Activated naive CD8-positive, alpha-beta T cell treated with anti-CD3 and anti-CD28 coated beads, Interleukin-2, amount 10 ng/mL, durations not matched to agents 7 days and 5 days (primary cell): Measurements from ENCODE around the gene PTTG1IP. TPM values are rescaled to one million over a fixed set of nuclear protein-coding genes. Genes with fewer than 3 reads are reported as not detected.

Source experiments
- ATAC-seq: fragments of 150-1000 bp; cut with Tn5 transposase; one replicate; pipeline ENCODE4 v1.10.0; 2021; ENCODE audit warnings: low read depth, moderate library complexity
- POLR2A ChIA-PET: fragments of 350-600 bp; sonication (Branson Sonifier 250); formaldehyde crosslinking; loops from one replicate; lab custom pipeline; 2021; ENCODE audit warnings: antibody characterized with exemption; lab: Charles Lee
- DNase-seq: peaks from one replicate; pipeline ENCODE4 v3.0.0; 2021
- H3K27ac Mint-ChIP-seq: one replicate; pipeline ENCODE4 v1.8.0; 2022; ENCODE audit warnings: mild to moderate bottlenecking, mixed read lengths
- H3K27me3 Mint-ChIP-seq: one replicate; pipeline ENCODE4 v1.8.0; 2022; ENCODE audit warnings: mild to moderate bottlenecking, moderate library complexity, mixed read lengths
- H3K36me3 Mint-ChIP-seq: one replicate; pipeline ENCODE4 v1.8.0; 2021; ENCODE audit warnings: mild to moderate bottlenecking, mixed read lengths
- H3K4me1 Mint-ChIP-seq: one replicate; pipeline ENCODE4 v1.8.0; 2021; ENCODE audit warnings: mixed read lengths
- H3K4me3 Mint-ChIP-seq: one replicate; pipeline ENCODE4 v1.8.0; 2022; ENCODE audit warnings: mild to moderate bottlenecking, moderate library complexity, mixed read lengths
- H3K9me3 Mint-ChIP-seq: one replicate; pipeline ENCODE4 v1.8.0; 2021; ENCODE audit warnings: mixed read lengths
- total RNA-seq, 2 experiments: library from RNA; stranded (reverse); gene quantifications; one replicate each; pipeline ENCODE4 v1.2.3, GENCODE V29; 2021

Gene PTTG1IP
- total RNA-seq, 2 experiments from 2014 or later: 66.1 to 73.2 TPM

DNA sequence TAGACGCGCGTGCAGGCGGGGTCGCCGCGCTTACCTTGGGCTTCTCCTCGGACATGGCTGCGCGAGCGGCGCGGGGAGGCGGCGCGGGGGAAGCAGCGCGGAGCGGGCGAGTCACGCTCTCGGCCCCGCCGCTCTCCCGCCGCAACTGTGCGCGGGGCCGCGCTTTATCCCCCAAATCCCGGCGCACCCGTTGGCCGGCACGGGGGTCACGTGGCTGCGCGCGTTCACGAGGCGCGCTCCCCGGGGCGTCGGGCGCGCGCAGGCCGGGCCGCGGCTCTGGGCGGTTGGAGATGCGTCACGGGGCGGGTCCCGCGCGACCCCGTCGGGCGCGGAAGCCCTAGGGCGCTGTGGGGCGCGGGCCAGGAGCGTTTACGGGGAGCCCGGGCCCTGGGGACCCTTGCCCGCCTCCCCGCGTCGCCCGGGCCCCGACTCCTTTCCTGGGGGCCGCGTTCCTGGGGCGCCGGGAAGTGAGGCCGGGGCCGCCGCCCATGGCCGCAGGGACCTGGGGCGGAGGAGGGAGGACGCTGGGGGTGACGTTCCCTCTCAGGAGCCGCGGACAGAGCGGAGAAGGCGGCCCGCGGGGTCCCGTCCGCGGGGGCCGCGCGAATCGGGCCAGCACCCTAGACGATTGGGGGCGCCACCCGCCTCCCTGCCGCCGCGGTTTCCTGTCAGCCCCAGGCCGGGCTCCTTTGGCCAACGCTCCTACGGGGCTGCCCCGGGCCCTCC lies 55.4 kb downstream of the PTTG1IP start, which contains the start of gene SUMO3:
TSS of gene SUMO3 (minus strand) at position 149 of the 726 bp plus-strand sequence. CDS start at position 55, 94 bp downstream.
- Mint-ChIP-seq H3K36me3 (peaks cover 2% of the 10 kb centered on the region), H3K4me1 (peaks cover 8% of the 10 kb centered on the region), H3K27me3 (peaks cover 2% of the 10 kb centered on the region), H3K9me3 (peaks cover 6% of the 10 kb centered on the region), H3K4me3 (peak within 1 kb of the TSS; percentile 73), H3K27ac (no peak within 1 kb of the TSS)
- ATAC-seq (peak; percentile 73), DNase-seq (peak; percentile 99)
- POLR2A ChIA-PET: interaction anchor here (0.9 to 1.1 kb wide), 6 partner anchors 16 to 101 kb away, joined by 3 to 10 read pairs (median 4); partner anchors contain the start of gene UBE2G2

- DNase-seq (peak; percentile 99), ATAC-seq (peak; percentile 84)
- H3K27me3 Mint-ChIP-seq: peaks cover 2% of the 10 kb centered on the region
- POLR2A ChIA-PET: interaction anchor here (0.6 to 1.1 kb wide), 7 partner anchors 16 to 102 kb away, joined by 3 to 10 read pairs (median 4); partner anchors contain the start of gene UBE2G2
- H3K4me1 Mint-ChIP-seq: peaks cover 11% of the 10 kb centered on the region
- H3K27ac Mint-ChIP-seq: no peak overlapping the region
- H3K4me3 Mint-ChIP-seq: peak overlapping the region; percentile 73
- H3K9me3 Mint-ChIP-seq: peaks cover 2% of the 10 kb centered on the region
- H3K36me3 Mint-ChIP-seq: peaks cover 2% of the 10 kb centered on the region
These were observed 56.0 kb downstream of the PTTG1IP start for GRCh38 chr21:44817506-44817880.

- H3K9me3 Mint-ChIP-seq: no peaks in the 10 kb centered on the region
- ATAC-seq (no peak), DNase-seq (no peak)
- peaks cover 11% of the 10 kb centered on the region for H3K4me1 Mint-ChIP-seq
- H3K36me3 Mint-ChIP-seq: peaks cover 2% of the 10 kb centered on the region
- peak overlapping the region; percentile 80 for H3K4me3 Mint-ChIP-seq
- peak overlapping the region; percentile 48 for H3K27ac Mint-ChIP-seq
- H3K27me3 Mint-ChIP-seq: no peaks in the 10 kb centered on the region
- POLR2A ChIA-PET: interaction anchor here (0.6 to 1.1 kb wide), 7 partner anchors 15 to 103 kb away, joined by 3 to 10 read pairs (median 4); partner anchors contain the start of gene UBE2G2
These were observed 56.6 kb downstream of the PTTG1IP start for GRCh38 chr21:44816761-44817505.

DNA sequence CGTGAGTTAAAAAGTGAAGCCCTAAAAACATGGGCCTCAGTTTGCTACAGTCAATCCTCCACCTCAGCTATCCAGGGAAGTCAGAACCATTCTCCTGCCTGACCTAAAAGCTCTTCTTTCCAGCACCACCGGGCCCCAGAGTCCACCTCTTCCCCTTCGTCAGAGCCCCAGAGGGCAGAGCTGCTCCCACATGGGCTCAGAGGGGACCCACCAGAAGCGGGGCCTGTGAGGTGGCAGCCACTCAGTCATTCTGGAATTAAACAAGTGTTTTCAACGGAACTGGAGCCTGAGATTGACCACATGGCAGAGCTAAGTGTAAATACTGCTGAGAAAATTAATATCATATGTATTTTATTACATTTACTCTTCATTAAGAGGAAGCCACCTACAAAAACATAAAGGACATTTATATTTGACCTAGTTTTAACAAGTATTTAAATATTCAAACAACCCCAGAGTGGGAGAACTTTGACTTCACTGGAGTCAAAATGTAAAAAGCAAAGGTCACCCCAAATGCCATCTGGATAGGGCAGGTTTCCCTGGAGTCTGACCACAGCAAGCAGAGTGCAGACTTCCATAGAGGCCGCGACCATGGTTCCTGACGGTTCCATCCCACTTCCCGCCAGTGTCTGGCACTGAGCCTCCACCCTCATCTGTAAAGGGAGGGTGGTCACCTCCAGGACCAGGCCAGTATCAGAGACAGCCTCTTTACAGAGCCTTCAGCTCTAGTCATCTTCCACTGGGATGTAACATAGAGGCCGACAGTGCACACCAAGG lies 57.5 kb downstream of the PTTG1IP start:
- peaks cover 15% of the 10 kb centered on the region for H3K4me1 Mint-ChIP-seq
- peaks cover 4% of the 10 kb centered on the region for H3K36me3 Mint-ChIP-seq
- POLR2A ChIA-PET: interaction anchor here (1.4 to 1.6 kb wide), 2 partner anchors 11 to 14 kb away, joined by 8 read pairs; partner anchors contain the start of gene UBE2G2
- H3K9me3 Mint-ChIP-seq: no peaks in the 10 kb centered on the region
- DNase-seq (no peak), ATAC-seq (no peak)
- no peak overlapping the region for H3K27ac Mint-ChIP-seq
- no peaks in the 10 kb centered on the region for H3K27me3 Mint-ChIP-seq
- peak overlapping the region; percentile 80 for H3K4me3 Mint-ChIP-seq

DNA sequence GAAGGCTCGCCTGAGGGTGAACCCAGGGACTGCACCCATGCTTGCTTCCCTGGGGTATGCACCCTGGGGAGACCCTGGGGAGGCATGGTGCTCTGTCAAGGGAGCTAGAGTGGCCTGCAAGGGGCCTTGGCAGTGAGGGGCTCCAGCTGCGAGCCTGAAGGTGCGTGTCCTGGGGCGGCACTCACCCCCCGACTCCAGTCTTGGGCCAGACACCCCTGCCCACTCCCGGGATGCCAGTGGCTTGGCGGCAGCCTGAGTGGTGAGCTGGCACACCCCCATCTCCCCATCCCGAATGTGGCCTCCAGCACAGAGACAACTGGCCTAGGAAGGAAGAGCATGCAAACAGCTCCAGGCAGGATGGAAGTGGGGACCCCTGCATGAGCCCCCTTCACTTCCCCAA lies 58.3 kb downstream of the PTTG1IP start:
- Mint-ChIP-seq H3K4me1 (peaks cover 17% of the 10 kb centered on the region), H3K27me3 (no peaks in the 10 kb centered on the region), H3K9me3 (no peaks in the 10 kb centered on the region), H3K36me3 (peaks cover 6% of the 10 kb centered on the region), H3K27ac (no peak overlapping the region), H3K4me3 (no peak overlapping the region)
- ATAC-seq: no peak
- POLR2A ChIA-PET: interaction anchor here (1.4 to 1.6 kb wide), 2 partner anchors 10 to 14 kb away, joined by 8 read pairs; partner anchors contain the start of gene UBE2G2
- no peak for DNase-seq

DNA sequence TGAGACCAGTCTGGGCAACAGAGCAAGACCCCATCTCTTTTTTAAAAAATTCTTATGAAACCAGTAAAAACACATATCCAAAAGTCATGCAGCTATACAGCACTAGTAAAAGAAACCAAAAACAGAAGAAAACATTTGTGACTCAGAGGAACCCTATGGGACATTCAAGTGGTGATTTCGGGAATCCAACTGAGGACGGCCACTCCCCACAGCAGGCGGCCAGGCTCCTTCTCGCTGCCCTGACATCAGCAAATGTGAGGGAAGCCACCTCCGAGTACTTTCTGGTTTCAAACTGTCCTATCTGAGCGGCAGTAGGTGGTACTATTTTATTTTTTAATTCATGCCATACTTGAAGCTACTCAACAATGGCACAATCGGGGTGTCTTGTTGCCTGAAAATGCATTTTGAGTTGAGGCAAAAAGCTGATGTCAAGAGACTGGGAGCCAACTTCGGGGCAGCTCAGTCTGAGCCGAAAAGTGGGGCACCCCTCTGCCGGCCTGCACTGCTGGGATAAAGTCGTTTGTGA lies 58.9 kb downstream of the PTTG1IP start:
- no peak for ATAC-seq

GRCh38 chr21:44813727-44814126 lies 59.8 kb downstream of the PTTG1IP start:
- H3K4me3 Mint-ChIP-seq: no peak overlapping the region
- POLR2A ChIA-PET: no interaction called here
- peaks cover 17% of the 10 kb centered on the region for H3K4me1 Mint-ChIP-seq
- H3K27me3 Mint-ChIP-seq: no peaks in the 10 kb centered on the region
- H3K27ac Mint-ChIP-seq: no peak overlapping the region
- DNase-seq (no peak), ATAC-seq (no peak)
- H3K36me3 Mint-ChIP-seq: peaks cover 6% of the 10 kb centered on the region
- no peaks in the 10 kb centered on the region for H3K9me3 Mint-ChIP-seq

More for the DNA sequence above, 58.9 kb downstream of the PTTG1IP start:
- no peaks in the 10 kb centered on the region for H3K9me3 Mint-ChIP-seq
- peaks cover 17% of the 10 kb centered on the region for H3K4me1 Mint-ChIP-seq
- POLR2A ChIA-PET: interaction anchor here (1.6 kb wide), 1 partner anchor 13 kb away, joined by 8 read pairs; the partner anchor contains the start of gene UBE2G2
- peaks cover 4% of the 10 kb centered on the region for H3K36me3 Mint-ChIP-seq
- no peak for DNase-seq
- H3K27ac Mint-ChIP-seq: no peak overlapping the region
- H3K4me3 Mint-ChIP-seq: no peak overlapping the region
- no peaks in the 10 kb centered on the region for H3K27me3 Mint-ChIP-seq

- no peaks in the 10 kb centered on the region for H3K9me3 Mint-ChIP-seq
- no peaks in the 10 kb centered on the region for H3K27me3 Mint-ChIP-seq
- DNase-seq (no peak), ATAC-seq (no peak)
- POLR2A ChIA-PET: no interaction called here
- H3K4me1 Mint-ChIP-seq: peaks cover 17% of the 10 kb centered on the region
- peaks cover 6% of the 10 kb centered on the region for H3K36me3 Mint-ChIP-seq
- no peak overlapping the region for H3K27ac Mint-ChIP-seq
- H3K4me3 Mint-ChIP-seq: no peak overlapping the region
These were observed 60.3 kb downstream of the PTTG1IP start for GRCh38 chr21:44813149-44813548.

- Mint-ChIP-seq H3K36me3 (peaks cover 6% of the 10 kb centered on the region), H3K9me3 (no peaks in the 10 kb centered on the region), H3K27me3 (no peaks in the 10 kb centered on the region), H3K4me1 (peaks cover 17% of the 10 kb centered on the region), H3K27ac (no peak overlapping the region), H3K4me3 (no peak overlapping the region)
- POLR2A ChIA-PET: no interaction called here
- DNase-seq: no peak
- ATAC-seq: no peak
These were observed 60.9 kb downstream of the PTTG1IP start for GRCh38 chr21:44812640-44813039.

GRCh38 chr21:44810779-44811178 lies 62.7 kb downstream of the PTTG1IP start:
- peaks cover 10% of the 10 kb centered on the region for H3K36me3 Mint-ChIP-seq
- peaks cover 12% of the 10 kb centered on the region for H3K4me1 Mint-ChIP-seq
- ATAC-seq (no peak), DNase-seq (no peak)
- H3K27ac Mint-ChIP-seq: no peak overlapping the region
- H3K9me3 Mint-ChIP-seq: no peaks in the 10 kb centered on the region
- H3K27me3 Mint-ChIP-seq: no peaks in the 10 kb centered on the region
- POLR2A ChIA-PET: no interaction called here
- H3K4me3 Mint-ChIP-seq: no peak overlapping the region

DNA sequence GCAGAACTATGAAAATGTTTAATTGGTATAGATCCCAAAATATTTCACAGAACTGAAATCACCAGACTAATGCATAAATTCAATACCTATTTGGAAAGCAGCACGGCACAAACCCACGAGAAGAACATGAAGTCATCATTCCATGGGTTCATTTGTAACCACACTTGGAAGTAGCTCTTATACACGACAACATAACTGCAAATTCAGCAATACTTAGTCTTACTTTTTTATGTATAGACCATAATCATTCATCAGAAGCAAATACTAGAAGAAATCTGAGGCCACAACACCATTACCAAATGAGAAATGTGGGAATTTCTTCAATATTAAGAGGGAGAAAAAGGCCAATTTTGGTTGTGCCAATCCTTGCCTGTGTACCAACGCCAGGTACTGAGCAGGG lies 67.6 kb downstream of the PTTG1IP start:
- Mint-ChIP-seq H3K9me3 (no peaks in the 10 kb centered on the region), H3K27me3 (no peaks in the 10 kb centered on the region), H3K4me3 (no peak overlapping the region), H3K27ac (no peak overlapping the region), H3K36me3 (peaks cover 12% of the 10 kb centered on the region), H3K4me1 (peaks cover 19% of the 10 kb centered on the region)
- ATAC-seq (no peak), DNase-seq (no peak)
- POLR2A ChIA-PET: interaction anchor here (0.9 to 2.0 kb wide), 2 partner anchors 10 to 68 kb away, joined by 3 to 8 read pairs; partner anchors contain the start of gene PTTG1IP

GRCh38 chr21:44805226-44805625 lies 68.3 kb downstream of the PTTG1IP start:
- Mint-ChIP-seq H3K36me3 (peaks cover 12% of the 10 kb centered on the region), H3K4me3 (no peak overlapping the region), H3K27me3 (no peaks in the 10 kb centered on the region), H3K9me3 (no peaks in the 10 kb centered on the region), H3K27ac (peak overlapping the region; percentile 27), H3K4me1 (peaks cover 23% of the 10 kb centered on the region)
- POLR2A ChIA-PET: interaction anchor here (0.9 to 2.0 kb wide), 2 partner anchors 11 to 69 kb away, joined by 3 to 8 read pairs; partner anchors contain the start of gene PTTG1IP
- DNase-seq (no peak), ATAC-seq (no peak)
